Measurements from ENCODE around the gene ARHGEF4.

ARHGEF4 gene

GRCh38 chr2:130864830-130865800 lies 28.4 kb downstream of the ARHGEF4 start:
- in situ Hi-C loops (cut with MboI; ENCODE audit: low pct_unique_long_range_greater_than_20kb, low sequenced_read_pairs, unreplicated experiment), result no loop called here
- DNase-seq (ENCODE audit: low spot score), result no peak
- TF ChIP-seq CTCF (IDR thresholded peaks at IDR 0.05; ENCODE audit: extremely low read depth, insufficient read depth, missing control alignments), result no peak

- no peak for TF ChIP-seq CTCF (IDR thresholded peaks at IDR 0.05; ENCODE audit: extremely low read depth, insufficient read depth, missing control alignments)
- in situ Hi-C loops (cut with MboI; ENCODE audit: low pct_unique_long_range_greater_than_20kb, low sequenced_read_pairs, unreplicated experiment), result no loop called here
- DNase-seq (ENCODE audit: low spot score), result no peak
Observed at GRCh38 chr2:130869441-130870160, 32.9 kb downstream of the ARHGEF4 start.

GRCh38 chr2:130870161-130870485 lies 33.4 kb downstream of the ARHGEF4 start:
- no peak for TF ChIP-seq CTCF (IDR thresholded peaks at IDR 0.05; ENCODE audit: extremely low read depth, insufficient read depth, missing control alignments)
- no peak for DNase-seq (ENCODE audit: low spot score)
- in situ Hi-C loops (cut with MboI; ENCODE audit: low pct_unique_long_range_greater_than_20kb, low sequenced_read_pairs, unreplicated experiment), result no loop called here

- no peak for TF ChIP-seq CTCF (IDR thresholded peaks at IDR 0.05; ENCODE audit: extremely low read depth, insufficient read depth, missing control alignments)
- in situ Hi-C loops (cut with MboI; ENCODE audit: low pct_unique_long_range_greater_than_20kb, low sequenced_read_pairs, unreplicated experiment), result no loop called here
- no peak for DNase-seq (ENCODE audit: low spot score)
Observed at GRCh38 chr2:130870779-130871178, 34.1 kb downstream of the ARHGEF4 start.

GRCh38 chr2:130871843-130872740 lies 35.4 kb downstream of the ARHGEF4 start:
- in situ Hi-C loops (cut with MboI; ENCODE audit: low pct_unique_long_range_greater_than_20kb, low sequenced_read_pairs, unreplicated experiment), result no loop called here
- TF ChIP-seq CTCF (IDR thresholded peaks at IDR 0.05; ENCODE audit: extremely low read depth, insufficient read depth, missing control alignments), result no peak
- no peak for DNase-seq (ENCODE audit: low spot score)

- TF ChIP-seq CTCF (IDR thresholded peaks at IDR 0.05; ENCODE audit: extremely low read depth, insufficient read depth, missing control alignments), result no peak
- DNase-seq (ENCODE audit: low spot score), result no peak
- in situ Hi-C loops (cut with MboI; ENCODE audit: low pct_unique_long_range_greater_than_20kb, low sequenced_read_pairs, unreplicated experiment), result no loop called here
Observed at GRCh38 chr2:130872741-130873125, 36.0 kb downstream of the ARHGEF4 start.
